ENCODE data around the gene SMOC1. TPM values are rescaled to one million over a fixed set of nuclear protein-coding genes. Genes with fewer than 3 reads are reported as not detected.
A peak's percentile ranks its signal among the peaks of the same experiment; 100 is the strongest.

Gene SMOC1
- total RNA-seq, 1 donor from 2014 or later, result 89.3 TPM

DNA sequence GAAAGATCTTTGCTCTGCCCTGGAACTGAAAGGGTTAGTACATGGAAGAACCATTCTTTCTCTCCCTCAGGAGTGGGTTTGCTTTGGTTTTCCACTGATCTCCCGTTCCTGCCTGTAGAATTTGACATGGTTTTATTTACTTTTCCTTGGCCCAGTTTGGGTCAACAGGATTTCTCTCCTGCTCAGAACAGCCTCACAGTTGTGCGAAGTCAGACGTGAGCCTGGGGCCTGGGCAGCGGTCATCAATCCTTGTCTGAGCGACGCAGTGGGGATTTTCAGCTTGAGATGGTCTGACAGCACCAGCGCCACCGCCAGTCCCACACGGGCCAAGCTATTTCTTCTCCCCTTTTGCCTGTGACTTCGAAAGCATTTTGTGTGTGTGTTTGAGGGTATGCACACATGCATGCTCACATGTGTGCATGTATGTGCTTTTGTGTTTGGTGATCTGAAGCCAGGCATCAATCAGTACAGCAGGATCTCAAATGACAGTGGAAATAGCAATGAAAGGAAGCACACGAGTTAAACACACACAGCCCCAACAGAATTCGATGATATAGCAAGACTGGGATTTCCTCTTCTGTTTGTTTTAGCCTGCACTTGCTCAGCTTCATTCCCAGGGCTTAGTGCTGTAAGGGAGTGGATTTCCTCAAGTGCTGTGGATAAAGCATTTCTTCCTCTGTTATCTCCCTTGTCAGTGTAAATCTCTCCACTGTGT, 58.3 kb downstream of the SMOC1 start:
- H3K9me3 ChIP-seq (ENCODE audit: low read depth), result no peaks in the 10 kb centered on the region
- Mint-ChIP-seq H3K36me3 (peaks cover 4% of the 10 kb centered on the region), H3K4me3 (no peak overlapping the region), H3K4me1 (peaks cover 38% of the 10 kb centered on the region), H3K27me3 (ENCODE audit: insufficient read depth, low read depth) (peaks cover 3% of the 10 kb centered on the region), H3K27ac (no peak overlapping the region), H3K9me3 (no peaks in the 10 kb centered on the region)
- H3K27me3 ChIP-seq, result no peaks in the 10 kb centered on the region
- no peak overlapping the region for H3K4me3 ChIP-seq
- no peaks in the 10 kb centered on the region for H3K36me3 ChIP-seq
- peaks cover 97% of the 10 kb centered on the region for H3K4me1 ChIP-seq
- no peak overlapping the region for H2AFZ ChIP-seq (replicated peaks)
- peaks cover 25% of the 10 kb centered on the region for H3F3A ChIP-seq (ENCODE audit: low read depth)
- H3K79me2 ChIP-seq (ENCODE audit: low read depth), result peaks cover 100% of the 10 kb centered on the region
- H3K4me2 ChIP-seq, result peak overlapping the region; percentile 22
- TF ChIP-seq, protein P1, sequence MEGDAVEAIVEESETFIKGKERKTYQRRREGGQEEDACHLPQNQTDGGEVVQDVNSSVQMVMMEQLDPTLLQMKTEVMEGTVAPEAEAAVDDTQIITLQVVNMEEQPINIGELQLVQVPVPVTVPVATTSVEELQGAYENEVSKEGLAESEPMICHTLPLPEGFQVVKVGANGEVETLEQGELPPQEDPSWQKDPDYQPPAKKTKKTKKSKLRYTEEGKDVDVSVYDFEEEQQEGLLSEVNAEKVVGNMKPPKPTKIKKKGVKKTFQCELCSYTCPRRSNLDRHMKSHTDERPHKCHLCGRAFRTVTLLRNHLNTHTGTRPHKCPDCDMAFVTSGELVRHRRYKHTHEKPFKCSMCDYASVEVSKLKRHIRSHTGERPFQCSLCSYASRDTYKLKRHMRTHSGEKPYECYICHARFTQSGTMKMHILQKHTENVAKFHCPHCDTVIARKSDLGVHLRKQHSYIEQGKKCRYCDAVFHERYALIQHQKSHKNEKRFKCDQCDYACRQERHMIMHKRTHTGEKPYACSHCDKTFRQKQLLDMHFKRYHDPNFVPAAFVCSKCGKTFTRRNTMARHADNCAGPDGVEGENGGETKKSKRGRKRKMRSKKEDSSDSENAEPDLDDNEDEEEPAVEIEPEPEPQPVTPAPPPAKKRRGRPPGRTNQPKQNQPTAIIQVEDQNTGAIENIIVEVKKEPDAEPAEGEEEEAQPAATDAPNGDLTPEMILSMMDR (IDR thresholded peaks at IDR 0.05), result no peak
- no peak for TF ChIP-seq EZH2 (IDR thresholded peaks at IDR 0.05)
- TF ChIP-seq EZH2phosphoT487 (IDR thresholded peaks at IDR 0.05), result no peak
- H4K20me1 ChIP-seq (ENCODE audit: low read depth), result peaks cover 84% of the 10 kb centered on the region
- peak overlapping the region; percentile 84 for H3K27ac ChIP-seq
- no peak overlapping the region for H3K9ac ChIP-seq
- no peak for DNase-seq (ENCODE audit: low spot score)

- H3K79me2 ChIP-seq (ENCODE audit: low read depth), result peaks cover 100% of the 10 kb centered on the region
- H3K4me1 Mint-ChIP-seq, result peaks cover 41% of the 10 kb centered on the region
- H3K4me3 ChIP-seq, result no peak overlapping the region
- TF ChIP-seq EZH2phosphoT487 (IDR thresholded peaks at IDR 0.05) (no peak), EZH2 (IDR thresholded peaks at IDR 0.05) (no peak)
- TF ChIP-seq, protein P1 (IDR thresholded peaks at IDR 0.05), result no peak
- no peak overlapping the region for H3K4me3 Mint-ChIP-seq
- DNase-seq (ENCODE audit: low spot score), result no peak
- no peak overlapping the region for H3K27ac Mint-ChIP-seq
- H3K27me3 Mint-ChIP-seq (ENCODE audit: insufficient read depth, low read depth), result peaks cover 4% of the 10 kb centered on the region
- H3K4me1 ChIP-seq, result peaks cover 97% of the 10 kb centered on the region
- H3K36me3 ChIP-seq, result no peaks in the 10 kb centered on the region
- H3K9me3 ChIP-seq (ENCODE audit: low read depth), result no peaks in the 10 kb centered on the region
- peaks cover 4% of the 10 kb centered on the region for H3K36me3 Mint-ChIP-seq
- H3K27me3 ChIP-seq, result no peaks in the 10 kb centered on the region
- no peak overlapping the region for H3K27ac ChIP-seq
- H4K20me1 ChIP-seq (ENCODE audit: low read depth), result peaks cover 90% of the 10 kb centered on the region
- H3K4me2 ChIP-seq, result no peak overlapping the region
- H2AFZ ChIP-seq (replicated peaks), result no peak overlapping the region
- peaks cover 20% of the 10 kb centered on the region for H3F3A ChIP-seq (ENCODE audit: low read depth)
- H3K9me3 Mint-ChIP-seq, result no peaks in the 10 kb centered on the region
- H3K9ac ChIP-seq, result no peak overlapping the region
Measured at GRCh38 chr14:69938751-69939150, 59.5 kb downstream of the SMOC1 start.

DNA sequence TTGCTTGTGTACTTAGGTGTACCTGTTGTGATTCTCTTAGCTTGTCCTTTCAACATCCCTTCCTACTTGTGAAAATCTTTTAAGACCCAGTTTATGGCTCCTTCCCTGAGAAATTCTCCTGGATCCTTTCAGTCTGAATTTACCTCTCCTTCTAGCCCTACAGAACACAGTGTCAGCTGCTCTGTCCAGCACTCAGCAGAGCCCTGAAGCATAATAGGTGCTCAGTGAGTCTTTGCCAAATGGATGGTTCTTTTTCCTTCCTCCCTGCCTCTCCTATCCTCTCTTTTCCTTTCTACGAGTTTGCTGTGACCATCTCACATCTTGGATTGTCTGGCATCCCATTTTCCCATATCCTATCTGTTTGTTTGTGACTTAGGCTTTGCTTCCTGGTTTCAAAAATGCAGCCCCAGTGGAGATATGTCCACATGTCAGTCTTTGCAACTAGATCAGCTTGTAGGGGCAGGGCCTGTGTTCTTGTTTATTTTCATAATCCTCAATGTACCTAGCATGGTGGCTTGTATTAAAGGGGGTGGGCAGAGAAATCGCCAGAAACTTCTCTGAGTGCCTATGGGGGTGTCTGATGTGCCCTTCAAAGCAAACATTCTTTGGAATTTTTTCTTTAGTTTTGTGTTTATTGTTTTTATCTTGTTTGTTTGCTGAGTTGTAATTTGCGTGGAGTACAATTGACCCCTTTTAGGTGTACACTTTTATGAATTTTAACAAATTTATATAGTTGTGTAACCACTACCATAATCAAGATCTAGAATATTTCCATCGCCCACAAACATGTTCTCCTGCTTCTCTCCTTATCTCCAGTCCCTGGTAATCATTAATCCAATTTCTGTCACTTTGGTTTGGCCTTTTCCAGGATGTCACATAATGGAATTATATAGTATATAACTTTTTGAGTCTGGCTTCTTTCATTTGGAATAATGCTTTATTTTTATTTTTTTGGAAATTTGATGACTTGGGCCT, 62.8 kb downstream of the SMOC1 start:
- TF ChIP-seq EZH2phosphoT487 (IDR thresholded peaks at IDR 0.05) (no peak), EZH2 (IDR thresholded peaks at IDR 0.05) (no peak)
- TF ChIP-seq, protein P1 (IDR thresholded peaks at IDR 0.05), result no peak
- H3K27me3 ChIP-seq, result no peaks in the 10 kb centered on the region
- peaks cover 5% of the 10 kb centered on the region for H3K36me3 Mint-ChIP-seq
- no peak overlapping the region for H2AFZ ChIP-seq (replicated peaks)
- peak overlapping the region; percentile 31 for H3K4me2 ChIP-seq
- H3K9ac ChIP-seq, result no peak overlapping the region
- no peak overlapping the region for H3K4me3 Mint-ChIP-seq
- H3K27me3 Mint-ChIP-seq (ENCODE audit: insufficient read depth, low read depth), result peaks cover 9% of the 10 kb centered on the region
- H3F3A ChIP-seq (ENCODE audit: low read depth), result peaks cover 5% of the 10 kb centered on the region
- H3K4me1 ChIP-seq, result peaks cover 65% of the 10 kb centered on the region
- peak overlapping the region; percentile 55 for H3K27ac ChIP-seq
- peaks cover 16% of the 10 kb centered on the region for H3K9me3 ChIP-seq (ENCODE audit: low read depth)
- no peak overlapping the region for H3K27ac Mint-ChIP-seq
- DNase-seq (ENCODE audit: low spot score), result no peak
- no peak overlapping the region for H3K4me3 ChIP-seq
- peaks cover 71% of the 10 kb centered on the region for H4K20me1 ChIP-seq (ENCODE audit: low read depth)
- H3K9me3 Mint-ChIP-seq, result peaks cover 17% of the 10 kb centered on the region
- H3K79me2 ChIP-seq (ENCODE audit: low read depth), result peaks cover 100% of the 10 kb centered on the region
- peaks cover 41% of the 10 kb centered on the region for H3K4me1 Mint-ChIP-seq
- peaks cover 24% of the 10 kb centered on the region for H3K36me3 ChIP-seq
